ENCODE measurements around the gene AP3B1.

AP3B1 gene

GRCh38 chr5:78294248-78295034 is at the start of gene AP3B1:
Gene AP3B1, minus strand, starts transcription at chr5:78294698. Its CDS starts 119 bp downstream, at chr5:78294579.
- no peak for TF ChIP-seq CTCF (IDR thresholded peaks at IDR 0.05)
- H3K27me3 Mint-ChIP-seq (ENCODE audit: low read depth, poor library complexity): peaks cover 18% of the 10 kb centered on the region
- peaks cover 2% of the 10 kb centered on the region for H3K9me3 Mint-ChIP-seq
- peak within 1 kb of the TSS; percentile 99 for H3K27ac Mint-ChIP-seq
- H3K4me1 Mint-ChIP-seq: peaks cover 44% of the 10 kb centered on the region
- peak; percentile 98 for DNase-seq
- peak within 1 kb of the TSS; percentile 93 for H3K4me3 Mint-ChIP-seq
- peaks cover 9% of the 10 kb centered on the region for H3K36me3 Mint-ChIP-seq (ENCODE audit: low read depth)

- Mint-ChIP-seq H3K4me3 (no peak overlapping the region), H3K36me3 (ENCODE audit: low read depth) (peaks cover 15% of the 10 kb centered on the region), H3K4me1 (peaks cover 14% of the 10 kb centered on the region), H3K27me3 (ENCODE audit: low read depth, poor library complexity) (no peaks in the 10 kb centered on the region), H3K27ac (no peak overlapping the region), H3K9me3 (peaks cover 26% of the 10 kb centered on the region)
- no peak for DNase-seq
- TF ChIP-seq CTCF (IDR thresholded peaks at IDR 0.05): no peak
Observed at GRCh38 chr5:78341440-78341839, 46.9 kb upstream of the AP3B1 start.

GRCh38 chr5:78339617-78340436 is 45.3 kb upstream of the AP3B1 start:
- no peak for TF ChIP-seq CTCF (IDR thresholded peaks at IDR 0.05)
- DNase-seq: no peak
- H3K9me3 Mint-ChIP-seq: peaks cover 38% of the 10 kb centered on the region
- no peak overlapping the region for H3K4me3 Mint-ChIP-seq
- peaks cover 3% of the 10 kb centered on the region for H3K4me1 Mint-ChIP-seq
- H3K27me3 Mint-ChIP-seq (ENCODE audit: low read depth, poor library complexity): no peaks in the 10 kb centered on the region
- H3K27ac Mint-ChIP-seq: no peak overlapping the region
- peaks cover 20% of the 10 kb centered on the region for H3K36me3 Mint-ChIP-seq (ENCODE audit: low read depth)

- Mint-ChIP-seq H3K27me3 (ENCODE audit: low read depth, poor library complexity) (peaks cover under 1% of the 10 kb centered on the region), H3K4me3 (no peak overlapping the region), H3K27ac (no peak overlapping the region), H3K4me1 (peaks cover 8% of the 10 kb centered on the region), H3K9me3 (peaks cover 38% of the 10 kb centered on the region), H3K36me3 (ENCODE audit: low read depth) (peaks cover 20% of the 10 kb centered on the region)
- no peak for TF ChIP-seq CTCF (IDR thresholded peaks at IDR 0.05)
- no peak for DNase-seq
Observed at GRCh38 chr5:78336698-78337097, 42.2 kb upstream of the AP3B1 start.

- TF ChIP-seq CTCF (IDR thresholded peaks at IDR 0.05): no peak
- Mint-ChIP-seq H3K36me3 (ENCODE audit: low read depth) (peaks cover 20% of the 10 kb centered on the region), H3K4me3 (no peak overlapping the region), H3K27me3 (ENCODE audit: low read depth, poor library complexity) (peaks cover 2% of the 10 kb centered on the region), H3K4me1 (peaks cover 8% of the 10 kb centered on the region), H3K27ac (no peak overlapping the region), H3K9me3 (peaks cover 38% of the 10 kb centered on the region)
- DNase-seq: no peak
Observed at GRCh38 chr5:78335976-78336375, 41.5 kb upstream of the AP3B1 start.
